Measurements from ENCODE around the gene PPIE. TPM values are rescaled to one million over a fixed set of nuclear protein-coding genes. Genes with fewer than 3 reads are reported as not detected.
"Not testable (repeated sequence)": the region's sequence is repeated elsewhere in the genome, so short reads cannot be mapped to it uniquely, and the experiment has no call there.

Gene PPIE
- total RNA-seq, 1 experiment from 2014 or later, result 73.8 TPM

DNA sequence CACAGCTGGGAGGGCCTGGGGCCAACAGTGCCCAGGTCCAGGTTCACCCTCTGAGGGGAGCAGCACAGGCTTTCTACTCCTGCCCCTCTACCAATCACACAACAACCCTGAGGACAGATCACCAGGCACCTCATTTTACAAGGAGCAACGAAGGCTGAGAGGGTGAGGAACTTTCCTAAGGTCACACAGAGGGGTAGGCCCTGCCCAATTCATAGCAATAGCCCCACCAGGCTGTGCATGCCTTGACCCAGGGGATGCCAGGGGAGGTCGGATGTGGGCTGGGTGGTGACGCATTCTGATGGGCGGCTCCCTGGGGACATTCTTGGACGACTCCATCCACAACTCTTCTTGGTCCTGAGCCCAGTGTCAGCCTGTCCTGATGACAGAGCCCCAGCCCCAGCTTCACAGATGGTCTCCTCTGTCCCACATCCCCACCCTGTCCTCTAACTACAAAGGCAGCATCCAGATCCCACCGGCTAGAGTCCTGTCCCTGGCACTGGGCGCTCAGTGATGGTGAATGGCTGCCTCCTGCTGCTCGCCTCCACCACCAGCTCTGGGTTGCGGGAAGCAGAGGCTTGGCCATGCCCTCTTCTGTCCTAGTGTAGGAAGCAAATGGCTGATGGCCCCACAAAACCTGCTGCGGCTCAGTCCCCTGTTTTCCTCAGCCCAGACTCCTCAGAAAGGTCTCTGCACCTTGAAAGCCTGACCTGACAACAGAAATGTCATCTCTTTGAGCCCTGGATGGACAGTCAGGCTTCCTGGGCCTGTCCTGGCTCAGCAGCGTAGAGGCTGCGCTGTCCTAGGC lies 47.8 kb downstream of the PPIE start:
- H3K79me2 ChIP-seq (ENCODE audit: insufficient read depth, low read length); BruUV-seq (replicated peaks); H3K27ac ChIP-seq (ENCODE audit: low read depth, low read length); intact Hi-C loops (cut with micrococcal nuclease); H3K4me2 ChIP-seq (ENCODE audit: low read length); DNase-seq (ENCODE audit: low read depth, low spot score); H3K36me3 ChIP-seq (ENCODE audit: control insufficient read depth in 1 of 2, insufficient read depth in 2 of 2, low read length in 2 of 2); CTCF ChIA-PET; ATAC-seq; H4K20me1 ChIP-seq (ENCODE audit: insufficient read depth); POLR2A ChIA-PET; H3K9ac ChIP-seq (ENCODE audit: low read length); H2AFZ ChIP-seq (ENCODE audit: low read depth, low read length, poor library complexity, severe bottlenecking); H3K4me3 ChIP-seq (replicated peaks in 1 of 2; ENCODE audit: low read depth in 1 of 2, low read length in 2 of 2); H3K9me3 ChIP-seq (ENCODE audit: control insufficient read depth in 1 of 2, insufficient read depth in 1 of 2, low read depth in 1 of 2, low read length in 2 of 2); H3K9me2 ChIP-seq (ENCODE audit: insufficient read depth); RAD21 ChIA-PET (ENCODE audit: low non-redundant PET in 1 of 2, low total read pairs in 2 of 2, uncharacterized antibody in 2 of 2, unreplicated experiment in 2 of 2); H3K27me3 ChIP-seq (ENCODE audit: insufficient read depth, low read length): not testable (repeated sequence)
- peaks cover 13 to 26% of the 10 kb centered on the region in 2 experiments for H3K4me1 ChIP-seq (ENCODE audit: control insufficient read depth in 1 of 2, insufficient read depth in 2 of 2, low read length in 2 of 2)

GRCh38 chr1:39787108-39787375 lies 48.4 kb downstream of the PPIE start:
- H3K79me2 ChIP-seq (ENCODE audit: insufficient read depth, low read length); H3K36me3 ChIP-seq (ENCODE audit: control insufficient read depth in 1 of 2, insufficient read depth in 2 of 2, low read length in 2 of 2); RAD21 ChIA-PET (ENCODE audit: low non-redundant PET in 1 of 2, low total read pairs in 2 of 2, uncharacterized antibody in 2 of 2, unreplicated experiment in 2 of 2); H3K9ac ChIP-seq (ENCODE audit: low read length); ATAC-seq; DNase-seq (ENCODE audit: low read depth, low spot score); H3K9me3 ChIP-seq (ENCODE audit: control insufficient read depth in 1 of 2, insufficient read depth in 1 of 2, low read depth in 1 of 2, low read length in 2 of 2); H4K20me1 ChIP-seq (ENCODE audit: insufficient read depth); POLR2A ChIA-PET; H2AFZ ChIP-seq (ENCODE audit: low read depth, low read length, poor library complexity, severe bottlenecking); H3K9me2 ChIP-seq (ENCODE audit: insufficient read depth); H3K27ac ChIP-seq (ENCODE audit: low read depth, low read length); CTCF ChIA-PET; H3K4me3 ChIP-seq (replicated peaks in 1 of 2; ENCODE audit: low read depth in 1 of 2, low read length in 2 of 2); intact Hi-C loops (cut with micrococcal nuclease); H3K27me3 ChIP-seq (ENCODE audit: insufficient read depth, low read length): not testable (repeated sequence)
- BruUV-seq (replicated peaks), result TSS peak; percentile 44
- peak overlapping the region; percentile 52 for H3K4me2 ChIP-seq (ENCODE audit: low read length)
- H3K4me1 ChIP-seq (ENCODE audit: control insufficient read depth in 1 of 2, insufficient read depth in 2 of 2, low read length in 2 of 2), result peaks cover 13 to 23% of the 10 kb centered on the region in 2 experiments

- Histone ChIP-seq H3K79me2 (ENCODE audit: insufficient read depth, low read length) (no peaks in the 10 kb centered on the region; the same call in 1 of the 2 replicates), H3K4me3 (replicated peaks in 1 of 2; ENCODE audit: low read depth in 1 of 2, low read length in 2 of 2) (0 out of 4 replicates have a peak overlapping the region, but pooled peaks of 1 of the 2 experiments have one; percentile 11), H3K27ac (ENCODE audit: low read depth, low read length) (no peak overlapping the region), H3K9me3 (ENCODE audit: control insufficient read depth in 1 of 2, insufficient read depth in 1 of 2, low read depth in 1 of 2, low read length in 2 of 2) (no peaks in the 10 kb centered on the region), H3K9ac (ENCODE audit: low read length) (no peak overlapping the region), H3K4me1 (ENCODE audit: control insufficient read depth in 1 of 2, insufficient read depth in 2 of 2, low read length in 2 of 2) (peaks cover 13 to 23% of the 10 kb centered on the region in 2 experiments; a peak in 3 of 4 replicates), H3K36me3 (ENCODE audit: control insufficient read depth in 1 of 2, insufficient read depth in 2 of 2, low read length in 2 of 2) (no peaks in the 10 kb centered on the region), H4K20me1 (ENCODE audit: insufficient read depth) (no peaks in the 10 kb centered on the region), H2AFZ (ENCODE audit: low read depth, low read length, poor library complexity, severe bottlenecking) (no peak overlapping the region), H3K27me3 (ENCODE audit: insufficient read depth, low read length) (no peaks in the 10 kb centered on the region), H3K9me2 (ENCODE audit: insufficient read depth) (no peaks in the 10 kb centered on the region), H3K4me2 (ENCODE audit: low read length) (peak overlapping the region; percentile 52)
- intact Hi-C loops (cut with micrococcal nuclease), result no loop called here
- CTCF ChIA-PET, result no interaction called here
- RAD21 ChIA-PET (ENCODE audit: low non-redundant PET in 1 of 2, low total read pairs in 2 of 2, uncharacterized antibody in 2 of 2, unreplicated experiment in 2 of 2), result no interaction called here
- BruUV-seq (replicated peaks), result no TSS peak
- POLR2A ChIA-PET, result no interaction called here
- ATAC-seq (no peak), DNase-seq (ENCODE audit: low read depth, low spot score) (no peak)
- no peak for TF ChIP-seq MAX (IDR thresholded peaks at IDR 0.05)
Observed at GRCh38 chr1:39787468-39787867, 48.8 kb downstream of the PPIE start.

DNA sequence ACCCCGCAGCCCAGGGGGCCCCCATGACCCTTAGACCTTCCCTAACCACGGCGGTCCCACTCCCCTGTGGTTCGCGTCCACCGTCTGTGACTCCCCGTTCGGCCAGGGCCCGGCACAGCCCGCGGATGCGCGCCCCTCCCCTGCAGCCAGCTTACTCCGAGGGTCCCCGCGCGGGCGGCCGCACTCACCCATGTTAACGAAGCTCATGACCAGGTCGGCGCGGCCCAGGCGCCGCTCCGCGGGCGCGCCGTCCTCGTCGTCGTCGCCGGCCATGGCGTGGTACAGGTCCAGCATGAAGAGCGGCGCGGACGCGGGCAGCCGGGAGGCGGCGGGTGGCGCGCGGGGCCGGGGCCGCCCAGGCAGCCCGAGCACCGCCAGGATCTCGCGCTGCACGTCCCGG lies 49.3 kb downstream of the PPIE start:
- H3K36me3 ChIP-seq (ENCODE audit: control insufficient read depth in 1 of 2, insufficient read depth in 2 of 2, low read length in 2 of 2); intact Hi-C loops (cut with micrococcal nuclease); H3K9ac ChIP-seq (ENCODE audit: low read length); H3K27me3 ChIP-seq (ENCODE audit: insufficient read depth, low read length); H3K9me3 ChIP-seq (ENCODE audit: control insufficient read depth in 1 of 2, insufficient read depth in 1 of 2, low read depth in 1 of 2, low read length in 2 of 2); BruUV-seq (replicated peaks); ATAC-seq; H2AFZ ChIP-seq (ENCODE audit: low read depth, low read length, poor library complexity, severe bottlenecking); H3K9me2 ChIP-seq (ENCODE audit: insufficient read depth); H3K79me2 ChIP-seq (ENCODE audit: insufficient read depth, low read length); H4K20me1 ChIP-seq (ENCODE audit: insufficient read depth); RAD21 ChIA-PET (ENCODE audit: low non-redundant PET in 1 of 2, low total read pairs in 2 of 2, uncharacterized antibody in 2 of 2, unreplicated experiment in 2 of 2); DNase-seq (ENCODE audit: low read depth, low spot score); CTCF ChIA-PET: not testable (repeated sequence)
- Histone ChIP-seq H3K4me2 (ENCODE audit: low read length) (peak overlapping the region; percentile 52), H3K27ac (ENCODE audit: low read depth, low read length) (peak overlapping the region; percentile 32; the same call in 1 of the 2 replicates), H3K4me1 (ENCODE audit: control insufficient read depth in 1 of 2, insufficient read depth in 2 of 2, low read length in 2 of 2) (peaks cover 13 to 23% of the 10 kb centered on the region in 2 experiments; a peak in 3 of 4 replicates), H3K4me3 (replicated peaks in 1 of 2; ENCODE audit: low read depth in 1 of 2, low read length in 2 of 2) (peak overlapping the region in 1 of 2 experiments; percentile 51; a peak in 2 of 4 replicates)
- POLR2A ChIA-PET, result interaction anchor here (1.0 kb wide), 1 partner anchor 11 kb away, joined by 5 read pairs; no protein-coding TSS in a partner anchor

Measured in HCT116 (cell line).